Endodermal cell (in vitro differentiated cells): ENCODE data around the gene HACL1. TPM values are rescaled to one million over a fixed set of nuclear protein-coding genes. Genes with fewer than 3 reads are reported as not detected.

ENCODE experiments used
- DNase-seq: peaks from one replicate; pipeline ENCODE4 v3.0.0-alpha.2; 2017
- H3K27ac ChIP-seq: 2 replicates; pipeline ENCODE4 v1.5.1; 2013; ENCODE audit warnings: mild to moderate bottlenecking, low read depth, low read length, moderate library complexity
- H3K27me3 ChIP-seq: 2 replicates; pipeline ENCODE4 v1.6.1; 2013; ENCODE audit warnings: mild to moderate bottlenecking, low read length, moderate library complexity; ENCODE audit not compliant: insufficient read depth, control insufficient read depth, poor library complexity, severe bottlenecking
- H3K36me3 ChIP-seq: 2 replicates; pipeline ENCODE4 v1.7.0; 2013; ENCODE audit warnings: mild to moderate bottlenecking, low read length, moderate library complexity; ENCODE audit not compliant: control insufficient read depth, insufficient read depth
- H3K4me1 ChIP-seq: one replicate; pipeline ENCODE4 v1.7.0; 2013; ENCODE audit warnings: low read length; ENCODE audit not compliant: control insufficient read depth, insufficient read depth
- H3K4me3 ChIP-seq: 2 replicates; pipeline ENCODE4 v1.5.1; 2013; ENCODE audit warnings: mild to moderate bottlenecking, low read length, moderate library complexity
- H3K9ac ChIP-seq: 2 replicates; pipeline ENCODE4 v1.6.1; 2013; ENCODE audit warnings: mild to moderate bottlenecking, low read length, moderate library complexity; ENCODE audit not compliant: poor library complexity, severe bottlenecking; ENCODE audit errors: extremely low read depth
- H3K9me3 ChIP-seq: 2 replicates; pipeline ENCODE4 v1.6.1; 2013; ENCODE audit warnings: mild to moderate bottlenecking, low read length, moderate library complexity; ENCODE audit not compliant: control insufficient read depth
- H3K27ac Mint-ChIP-seq: 2 replicates; pipeline ENCODE4 v1.8.0; 2020; ENCODE audit warnings: mixed read lengths
- H3K27me3 Mint-ChIP-seq: 2 replicates; pipeline ENCODE4 v1.8.0; 2021; ENCODE audit warnings: mild to moderate bottlenecking, mixed read lengths; ENCODE audit not compliant: insufficient read depth
- H3K36me3 Mint-ChIP-seq: 2 replicates; pipeline ENCODE4 v1.8.0; 2020; ENCODE audit warnings: low read depth, mixed read lengths
- H3K4me1 Mint-ChIP-seq: 2 replicates; pipeline ENCODE4 v1.8.0; 2020; ENCODE audit warnings: mixed read lengths
- H3K4me3 Mint-ChIP-seq: 2 replicates; pipeline ENCODE4 v1.8.0; 2020; ENCODE audit warnings: mild to moderate bottlenecking, moderate library complexity, mixed read lengths
- H3K9me3 Mint-ChIP-seq: 2 replicates; pipeline ENCODE4 v1.8.0; 2020; ENCODE audit warnings: mild to moderate bottlenecking, mixed read lengths
- WGBS, 2 experiments: methylation state at CpG; one replicate each; pipeline versions ENCODE4 v1.1.5 to v1.1.7; 2013; ENCODE audit warnings: missing lambda C conversion rate in 2 of 2, mixed read lengths in 1 of 2; ENCODE audit not compliant: insufficient coverage in 1 of 2, insufficient read length in 1 of 2; 5-methylcytosine and 5-hydroxymethylcytosine counted together
- total RNA-seq, 2 donors: library from RNA; stranded (reverse); fragmentation: NEBNext Ultra II Directional in 1 of 2; extraction: Animal tissue kit (Norgen Biotek cat#: 25700) in 1 of 2; gene quantifications; 2 replicates in 1 of 2; 3 replicates in 1 of 2; pipeline ENCODE4 v1.2.1, GENCODE V29; 2021
- TF ChIP-seq, protein P1 (sequence below): fragments of 200-600 bp; sonication (generic); conservative IDR thresholded peaks from 2 replicates; pipeline ENCODE4 v1.5.0; 2021; ENCODE audit warnings: antibody characterized with exemption, mild to moderate bottlenecking

The HACL1 gene
- total RNA-seq, 2 donors from 2014 or later, result 39.4 to 41.8 TPM

- H3K9me3 ChIP-seq, result no peaks in the 10 kb centered on the region
- Mint-ChIP-seq H3K4me3 (no peak within 1 kb of the TSS), H3K9me3 (no peaks in the 10 kb centered on the region), H3K36me3 (no peaks in the 10 kb centered on the region), H3K27me3 (no peaks in the 10 kb centered on the region), H3K27ac (no peak within 1 kb of the TSS), H3K4me1 (peaks cover 16% of the 10 kb centered on the region)
- no peak within 1 kb of the TSS for H3K27ac ChIP-seq
- no peak within 1 kb of the TSS for H3K4me3 ChIP-seq
- TF ChIP-seq, protein P1, sequence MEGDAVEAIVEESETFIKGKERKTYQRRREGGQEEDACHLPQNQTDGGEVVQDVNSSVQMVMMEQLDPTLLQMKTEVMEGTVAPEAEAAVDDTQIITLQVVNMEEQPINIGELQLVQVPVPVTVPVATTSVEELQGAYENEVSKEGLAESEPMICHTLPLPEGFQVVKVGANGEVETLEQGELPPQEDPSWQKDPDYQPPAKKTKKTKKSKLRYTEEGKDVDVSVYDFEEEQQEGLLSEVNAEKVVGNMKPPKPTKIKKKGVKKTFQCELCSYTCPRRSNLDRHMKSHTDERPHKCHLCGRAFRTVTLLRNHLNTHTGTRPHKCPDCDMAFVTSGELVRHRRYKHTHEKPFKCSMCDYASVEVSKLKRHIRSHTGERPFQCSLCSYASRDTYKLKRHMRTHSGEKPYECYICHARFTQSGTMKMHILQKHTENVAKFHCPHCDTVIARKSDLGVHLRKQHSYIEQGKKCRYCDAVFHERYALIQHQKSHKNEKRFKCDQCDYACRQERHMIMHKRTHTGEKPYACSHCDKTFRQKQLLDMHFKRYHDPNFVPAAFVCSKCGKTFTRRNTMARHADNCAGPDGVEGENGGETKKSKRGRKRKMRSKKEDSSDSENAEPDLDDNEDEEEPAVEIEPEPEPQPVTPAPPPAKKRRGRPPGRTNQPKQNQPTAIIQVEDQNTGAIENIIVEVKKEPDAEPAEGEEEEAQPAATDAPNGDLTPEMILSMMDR, result no peak
- no peak within 1 kb of the TSS for H3K9ac ChIP-seq
- 93% methylated on average over 2 of the region's 6 CpGs; no CpG with 5 or more reads in 1 of the 2 experiments for whole genome bisulfite sequencing, 2 experiments
- no peaks in the 10 kb centered on the region for H3K27me3 ChIP-seq
- H3K4me1 ChIP-seq, result no peaks in the 10 kb centered on the region
- peak; percentile 71 for DNase-seq
- H3K36me3 ChIP-seq, result no peaks in the 10 kb centered on the region
These were observed 79.8 kb downstream of the HACL1 start, which contains the start of gene COLQ for GRCh38 chr3:15521573-15521965. COLQ (minus strand) TSS chr3:15521706; CDS start chr3:15521625, 81 bp downstream.

GRCh38 chr3:15520804-15521572, 80.4 kb downstream of the HACL1 start:
- DNase-seq, result peak; percentile 49
- Mint-ChIP-seq H3K27ac (no peak overlapping the region), H3K9me3 (no peaks in the 10 kb centered on the region), H3K4me1 (peaks cover 16% of the 10 kb centered on the region), H3K4me3 (no peak overlapping the region), H3K36me3 (no peaks in the 10 kb centered on the region), H3K27me3 (no peaks in the 10 kb centered on the region)
- H3K9ac ChIP-seq, result no peak overlapping the region
- no peak overlapping the region for H3K4me3 ChIP-seq
- TF ChIP-seq, protein P1, result no peak
- H3K27me3 ChIP-seq, result no peaks in the 10 kb centered on the region
- no peaks in the 10 kb centered on the region for H3K9me3 ChIP-seq
- no peaks in the 10 kb centered on the region for H3K4me1 ChIP-seq
- H3K27ac ChIP-seq, result no peak overlapping the region
- 75 to 83% methylated on average over 3 to 14 of the region's 14 CpGs for WGBS, 2 experiments
- H3K36me3 ChIP-seq, result no peaks in the 10 kb centered on the region

DNA sequence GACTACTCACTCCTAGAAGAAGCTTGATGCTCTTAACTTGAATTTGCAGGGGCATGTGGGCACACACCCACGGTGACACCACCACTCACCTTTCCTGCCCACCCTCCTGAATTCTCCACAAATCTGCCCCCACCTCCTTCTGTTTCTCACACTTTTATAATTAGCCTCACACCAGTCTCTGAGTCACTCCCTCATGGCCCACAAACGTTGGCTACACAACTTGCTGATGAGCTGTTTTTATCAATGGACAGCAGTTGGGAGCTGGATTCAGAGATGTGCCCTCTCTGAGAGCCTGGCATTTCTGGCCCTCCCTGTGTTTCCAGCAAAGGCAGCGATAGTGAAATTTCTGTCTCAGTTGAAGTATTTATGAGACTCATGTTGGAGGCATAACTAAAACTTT, 81.2 kb downstream of the HACL1 start:
- DNase-seq, result no peak
- Histone ChIP-seq H3K9me3 (no peaks in the 10 kb centered on the region), H3K9ac (no peak overlapping the region), H3K27ac (no peak overlapping the region), H3K4me1 (no peaks in the 10 kb centered on the region), H3K36me3 (no peaks in the 10 kb centered on the region), H3K4me3 (no peak overlapping the region), H3K27me3 (no peaks in the 10 kb centered on the region)
- 46 to 81% methylated on average over 2 to 3 of the region's 3 CpGs for WGBS, 2 experiments
- Mint-ChIP-seq H3K36me3 (no peaks in the 10 kb centered on the region), H3K9me3 (no peaks in the 10 kb centered on the region), H3K4me1 (peaks cover 16% of the 10 kb centered on the region), H3K27ac (no peak overlapping the region), H3K27me3 (no peaks in the 10 kb centered on the region), H3K4me3 (no peak overlapping the region)
- TF ChIP-seq, protein P1, result no peak
